ENCODE data around the gene HMGXB4. TPM values are rescaled to one million over a fixed set of nuclear protein-coding genes. Genes with fewer than 3 reads are reported as not detected.

HMGXB4 gene
- total and polyA plus RNA-seq, 9 of the 15 experiments (the other 6 are each of a cell fraction or from before 2014, with no cell fraction given) = 9.9 to 31.4 (median 24.8) TPM

GRCh38 chr22:35219012-35219411 lies 38.3 kb upstream of the HMGXB4 start (continued):
- TF ChIP-seq CHAMP1 (IDR thresholded peaks at IDR 0.05) (no peak), CREBBP (IDR thresholded peaks at IDR 0.05; ENCODE audit: low read depth, low read length) (no peak), JUND (IDR thresholded peaks at IDR 0.05; ENCODE audit: borderline replicate concordance, low read depth, low read length) (peak; percentile 95), JUND (tag; IDR thresholded peaks at IDR 0.05; ENCODE audit: borderline replicate concordance, low read depth, low read length) (peak; percentile 96), ZNF253 (CRISPR knock-in tag; conservative IDR thresholded peaks at IDR 0.05) (no peak), HNRNPLL (IDR thresholded peaks at IDR 0.05; ENCODE audit: low read depth, low read length, poor library complexity, severe bottlenecking) (no peak), SNAPC5 (CRISPR knock-in tag; IDR thresholded peaks at IDR 0.05) (no peak), ZNF655 (CRISPR knock-in tag; IDR thresholded peaks at IDR 0.05) (no peak), HMGN3 (IDR thresholded peaks at IDR 0.05; ENCODE audit: borderline replicate concordance, extremely low read depth, insufficient read length, low read depth, low read length) (no peak), AFF1 (IDR thresholded peaks at IDR 0.05; ENCODE audit: low read depth in 1 of 2, partially characterized antibody in 2 of 2) (no peak), COPS2 (conservative IDR thresholded peaks at IDR 0.05) (no peak), HES1 (IDR thresholded peaks at IDR 0.05; ENCODE audit: low read depth) (no peak), ZNF778 (CRISPR knock-in tag; IDR thresholded peaks at IDR 0.05) (no peak), MAFF (IDR thresholded peaks at IDR 0.05; ENCODE audit: low read length) (peak; percentile 61; the same call in 1 of the 2 replicates), CREM (IDR thresholded peaks at IDR 0.05; ENCODE audit: low read depth) (peak; percentile 46; the same call in 1 of the 2 replicates), KLF1 (tag; IDR thresholded peaks at IDR 0.05) (no peak)
